Breast epithelium (tissue), 4 donors: ENCODE results near the gene CRLF2. TPM values are rescaled to one million over a fixed set of nuclear protein-coding genes. Genes with fewer than 3 reads are reported as not detected.
A peak's percentile ranks its signal among the peaks of the same experiment; 100 is the strongest.
"Not testable (repeated sequence)": the region's sequence is repeated elsewhere in the genome, so short reads cannot be mapped to it uniquely, and the experiment has no call there.

Experiments used
- DNase-seq, 2 donors: peaks; one replicate each; pipeline ENCODE4 v3.0.0-alpha.2; 2019; ENCODE audit warnings: low spot score in 2 of 2
- H3K27ac ChIP-seq, 2 donors: fragments of 200-600 bp; sonication (generic) in 1 of 2; one replicate each; pipeline ENCODE4 v1.5.1; 2016 to 2019; ENCODE audit warnings: mild to moderate bottlenecking in 1 of 2
- H3K27me3 ChIP-seq, 2 donors: fragments of 200-600 bp; sonication (generic) in 1 of 2; one replicate each; pipeline versions ENCODE4 v1.5.1 to v1.6.0; 2017 to 2019; ENCODE audit warnings: control low read depth in 1 of 2, mild to moderate bottlenecking in 1 of 2
- H3K36me3 ChIP-seq: fragments of 200-600 bp; one replicate; pipeline ENCODE4 v1.5.1; 2019
- H3K4me1 ChIP-seq, 2 donors: fragments of 200-600 bp; sonication (generic); one replicate each; pipeline ENCODE4 v1.5.1; 2016 to 2019; ENCODE audit warnings: control low read depth in 1 of 2
- H3K4me3 ChIP-seq, 3 donors: fragments of 200-600 bp; sonication (generic); 1 replicate in 2 of 3; 2 replicates in 1 of 3; pipeline ENCODE4 v1.5.1; 2016 to 2019; ENCODE audit warnings: mild to moderate bottlenecking in 3 of 3, moderate library complexity in 2 of 3
- H3K9me3 ChIP-seq, 2 donors: fragments of 200-600 bp; sonication (generic) in 1 of 2; one replicate each; pipeline ENCODE4 v1.5.1; 2016 to 2019; ENCODE audit warnings: control low read depth in 1 of 2
- POLR2A ChIP-seq: fragments of 450-650 bp; IDR thresholded peaks from one replicate; pipeline ENCODE4 v1.6.1; 2016; ENCODE audit warnings: antibody characterized with exemption, mild to moderate bottlenecking, moderate library complexity
- POLR2AphosphoS5 ChIP-seq, 3 donors: sonication (generic); formaldehyde crosslinking; IDR thresholded peaks; one replicate each; pipeline ENCODE4 v1.6.1; 2017; ENCODE audit warnings: antibody characterized with exemption in 3 of 3
- intact Hi-C: fragments of 100-400 bp; cut with DNase I; formaldehyde crosslinking; loops from one replicate; pipeline ENCODE4 v1.15.1; 2023; ENCODE audit warnings: low total_unique reads
- total RNA-seq, 3 donors: library from RNA; depleted of rRNA; stranded (reverse); fragments of >200 nt; gene quantifications; one replicate each; pipeline ENCODE4 v1.1.0, GENCODE V29; 2016
- TF ChIP-seq, protein P1 (sequence below), 3 donors: fragments of 450-650 bp; IDR thresholded peaks; one replicate each; pipeline ENCODE4 v1.5.1; 2016 to 2017; ENCODE audit warnings: antibody characterized with exemption in 3 of 3, mild to moderate bottlenecking in 3 of 3, moderate library complexity in 3 of 3

CRLF2 gene
- total RNA-seq, 3 donors from 2014 or later: 0.88 to 0.96 TPM; not detected in 1

DNA sequence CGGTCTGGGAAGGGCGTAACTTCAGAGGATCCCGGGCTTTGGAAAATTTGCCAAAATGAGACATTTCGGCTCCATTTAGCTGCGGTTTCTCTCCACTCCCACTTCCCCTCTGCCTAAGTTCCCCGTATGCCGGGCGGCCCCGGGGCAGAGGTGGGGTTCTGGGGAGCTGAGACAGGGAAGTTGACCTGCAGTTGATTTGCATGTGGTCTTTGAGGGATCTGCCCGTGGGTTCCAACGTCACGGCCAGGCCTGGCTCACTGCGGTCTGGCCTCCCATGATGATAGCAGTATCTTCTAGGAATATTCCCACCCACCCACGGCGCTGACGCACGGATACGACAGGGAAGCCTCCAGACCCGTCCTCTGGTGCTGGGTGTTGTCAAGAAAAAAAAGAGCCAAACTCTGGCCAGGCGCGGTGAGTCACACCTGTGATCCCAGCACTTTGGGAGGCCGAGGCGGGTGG, 27.3 kb upstream of the CRLF2 start:
- peak in 1 of 2 donors; percentile 20 for DNase-seq
- TF ChIP-seq POLR2A: no peak

DNA sequence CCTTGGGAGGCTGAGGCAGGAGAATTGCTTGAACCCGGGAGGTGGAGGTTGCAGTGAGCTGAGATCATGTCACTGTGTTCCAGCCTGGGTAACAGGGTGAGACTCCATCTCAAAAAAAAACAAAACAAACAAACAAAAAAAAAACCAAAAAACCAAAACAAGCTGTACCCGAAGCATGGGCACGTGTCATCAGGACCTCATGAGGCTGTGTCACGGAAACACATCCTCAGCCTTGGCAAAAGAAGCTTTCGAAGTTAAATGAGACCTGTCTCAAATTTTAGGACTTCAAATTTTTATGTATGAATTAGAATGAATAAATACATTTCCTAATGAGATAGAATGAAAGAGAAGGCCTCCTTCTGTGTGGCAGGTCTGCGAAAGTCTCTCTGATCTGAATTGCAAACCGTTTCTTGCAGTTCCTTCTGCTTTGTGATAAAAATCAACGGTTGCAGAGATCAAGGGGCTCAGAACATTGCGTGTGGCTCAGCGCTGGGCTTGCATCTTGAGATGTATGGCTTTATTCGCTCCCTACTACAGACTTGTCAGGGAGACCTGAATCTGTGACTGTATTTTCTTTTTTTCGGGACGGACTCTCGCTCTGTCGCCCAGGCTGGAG, 19.5 kb upstream of the CRLF2 start:
- DNase-seq: no peak
- intact Hi-C loops: no loop called here
- Histone ChIP-seq H3K9me3 (no peaks in the 10 kb centered on the region), H3K4me1 (no peaks in the 10 kb centered on the region), H3K27ac (no peak overlapping the region), H3K4me3 (no peak overlapping the region), H3K36me3 (no peaks in the 10 kb centered on the region), H3K27me3 (no peaks in the 10 kb centered on the region)
- no peak for TF ChIP-seq POLR2AphosphoS5 (IDR thresholded peaks at IDR 0.05)
- no peak for TF ChIP-seq POLR2A
- TF ChIP-seq, protein P1, sequence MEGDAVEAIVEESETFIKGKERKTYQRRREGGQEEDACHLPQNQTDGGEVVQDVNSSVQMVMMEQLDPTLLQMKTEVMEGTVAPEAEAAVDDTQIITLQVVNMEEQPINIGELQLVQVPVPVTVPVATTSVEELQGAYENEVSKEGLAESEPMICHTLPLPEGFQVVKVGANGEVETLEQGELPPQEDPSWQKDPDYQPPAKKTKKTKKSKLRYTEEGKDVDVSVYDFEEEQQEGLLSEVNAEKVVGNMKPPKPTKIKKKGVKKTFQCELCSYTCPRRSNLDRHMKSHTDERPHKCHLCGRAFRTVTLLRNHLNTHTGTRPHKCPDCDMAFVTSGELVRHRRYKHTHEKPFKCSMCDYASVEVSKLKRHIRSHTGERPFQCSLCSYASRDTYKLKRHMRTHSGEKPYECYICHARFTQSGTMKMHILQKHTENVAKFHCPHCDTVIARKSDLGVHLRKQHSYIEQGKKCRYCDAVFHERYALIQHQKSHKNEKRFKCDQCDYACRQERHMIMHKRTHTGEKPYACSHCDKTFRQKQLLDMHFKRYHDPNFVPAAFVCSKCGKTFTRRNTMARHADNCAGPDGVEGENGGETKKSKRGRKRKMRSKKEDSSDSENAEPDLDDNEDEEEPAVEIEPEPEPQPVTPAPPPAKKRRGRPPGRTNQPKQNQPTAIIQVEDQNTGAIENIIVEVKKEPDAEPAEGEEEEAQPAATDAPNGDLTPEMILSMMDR (IDR thresholded peaks at IDR 0.05): no peak

More for the DNA sequence above, 27.3 kb upstream of the CRLF2 start:
- Histone ChIP-seq H3K4me1 (no peaks in the 10 kb centered on the region), H3K36me3 (no peaks in the 10 kb centered on the region), H3K27me3 (no peaks in the 10 kb centered on the region), H3K4me3 (no peak overlapping the region), H3K27ac (no peak overlapping the region), H3K9me3 (no peaks in the 10 kb centered on the region)
- intact Hi-C loops: loop anchor here (10.0 kb wide), 1 partner anchor 335 kb away; no protein-coding TSS in a partner anchor

DNA sequence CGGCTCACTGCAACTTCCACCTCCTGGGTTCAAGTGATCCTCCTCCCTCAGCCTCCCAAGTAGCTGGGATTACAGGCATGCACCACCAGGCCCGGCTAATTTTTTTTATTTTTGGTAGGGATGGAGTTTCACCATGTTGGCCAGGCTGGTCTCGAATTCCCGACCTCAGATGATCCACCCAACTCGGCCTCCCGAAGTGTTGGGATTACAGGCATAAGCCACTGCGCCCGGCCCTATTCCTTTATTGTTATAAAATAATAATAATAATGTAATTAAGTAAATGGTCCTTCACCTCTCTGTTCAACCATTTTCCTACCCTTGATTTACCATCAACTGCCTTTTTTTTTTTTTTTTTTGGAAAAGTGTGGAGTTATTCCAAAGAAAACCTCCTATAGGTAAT, 15.7 kb upstream of the CRLF2 start:
- H3K27ac ChIP-seq, H3K36me3 ChIP-seq, H3K4me1 ChIP-seq, intact Hi-C loops, DNase-seq, H3K4me3 ChIP-seq, H3K27me3 ChIP-seq: not testable (repeated sequence)
- peaks cover 10 to 11% of the 10 kb centered on the region in 2 donors for H3K9me3 ChIP-seq

DNA sequence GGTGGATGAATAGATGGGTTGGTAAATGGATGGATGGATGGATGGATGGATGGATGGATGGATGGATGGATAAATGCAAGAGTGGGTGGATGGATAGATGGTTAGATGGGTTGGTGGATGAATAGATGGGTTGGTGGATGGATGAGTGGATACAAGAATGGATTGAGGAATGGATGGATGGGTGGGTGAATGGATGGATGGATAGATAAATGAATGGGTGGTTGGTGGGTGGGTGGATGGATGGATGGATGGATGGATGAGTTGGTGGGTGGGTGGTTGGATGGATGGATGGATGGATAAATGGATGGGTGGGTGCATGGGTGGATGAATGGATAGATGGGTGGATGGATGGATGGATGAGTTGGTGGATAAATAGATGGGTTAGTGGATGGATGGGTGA, 13.8 kb upstream of the CRLF2 start:
- DNase-seq: no peak
- Histone ChIP-seq H3K4me3 (no peak overlapping the region), H3K9me3 (peaks cover 15 to 22% of the 10 kb centered on the region in 2 donors), H3K36me3 (no peaks in the 10 kb centered on the region), H3K27me3 (no peaks in the 10 kb centered on the region), H3K4me1 (no peaks in the 10 kb centered on the region), H3K27ac (no peak overlapping the region)
- no peak for TF ChIP-seq POLR2A
- no peak for TF ChIP-seq POLR2AphosphoS5 (IDR thresholded peaks at IDR 0.05)
- TF ChIP-seq, protein P1 (IDR thresholded peaks at IDR 0.05): no peak
- intact Hi-C loops: no loop called here

DNA sequence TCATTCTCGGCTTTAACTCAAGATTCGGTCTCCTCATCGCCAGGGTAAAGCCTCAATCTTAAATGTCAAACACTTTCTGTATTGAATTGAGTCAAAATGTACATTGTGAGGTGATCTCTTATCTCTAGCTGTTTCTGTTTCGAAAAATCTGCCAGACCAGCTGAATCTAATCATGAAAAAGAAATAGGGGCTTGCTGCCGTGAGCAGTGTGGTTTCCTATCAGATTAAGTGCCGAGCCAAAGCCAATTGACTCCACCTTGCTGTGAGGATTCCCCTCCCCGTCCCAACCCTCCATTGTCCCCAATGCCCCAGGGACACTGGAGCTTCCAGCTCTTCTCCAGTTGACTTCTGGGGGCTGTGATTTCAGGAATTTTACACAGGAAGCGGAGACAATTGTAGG, 12.5 kb upstream of the CRLF2 start:
- Histone ChIP-seq H3K4me3 (no peak overlapping the region), H3K4me1 (no peaks in the 10 kb centered on the region), H3K9me3 (peaks cover 15 to 22% of the 10 kb centered on the region in 2 donors), H3K27ac (no peak overlapping the region), H3K36me3 (no peaks in the 10 kb centered on the region), H3K27me3 (no peaks in the 10 kb centered on the region)
- TF ChIP-seq POLR2AphosphoS5 (IDR thresholded peaks at IDR 0.05) (no peak), POLR2A (no peak)
- TF ChIP-seq, protein P1 (IDR thresholded peaks at IDR 0.05): no peak
- intact Hi-C loops: no loop called here
- no peak for DNase-seq

DNA sequence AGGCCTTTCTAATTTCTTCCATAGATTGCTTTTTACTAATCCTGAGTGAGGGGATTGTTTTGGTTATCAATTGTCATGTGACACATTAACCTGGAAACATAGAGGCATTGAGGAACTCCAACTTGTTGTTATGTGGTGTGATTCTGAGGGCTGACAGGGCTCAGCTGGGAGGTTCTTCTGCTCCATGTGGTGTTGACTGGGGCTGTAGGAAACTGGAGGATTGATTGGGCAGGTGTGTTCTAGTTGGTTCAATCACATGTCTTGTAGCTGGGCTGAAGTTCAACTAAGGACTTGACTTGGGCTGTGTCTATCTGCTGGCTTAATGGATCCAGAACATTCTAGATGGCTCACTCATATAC, 10.8 kb upstream of the CRLF2 start:
- intact Hi-C loops: no loop called here
- Histone ChIP-seq H3K4me1 (no peaks in the 10 kb centered on the region), H3K27ac (no peak overlapping the region), H3K4me3 (no peak overlapping the region), H3K27me3 (no peaks in the 10 kb centered on the region), H3K9me3 (peaks cover 15 to 22% of the 10 kb centered on the region in 2 donors), H3K36me3 (no peaks in the 10 kb centered on the region)
- TF ChIP-seq, protein P1 (IDR thresholded peaks at IDR 0.05): no peak
- TF ChIP-seq POLR2A (no peak), POLR2AphosphoS5 (IDR thresholded peaks at IDR 0.05) (no peak)
- DNase-seq: no peak
